ENCODE measurements around the gene BAIAP2.
A peak's percentile ranks its signal among the peaks of the same experiment; 100 is the strongest.

Gene BAIAP2, protein sequence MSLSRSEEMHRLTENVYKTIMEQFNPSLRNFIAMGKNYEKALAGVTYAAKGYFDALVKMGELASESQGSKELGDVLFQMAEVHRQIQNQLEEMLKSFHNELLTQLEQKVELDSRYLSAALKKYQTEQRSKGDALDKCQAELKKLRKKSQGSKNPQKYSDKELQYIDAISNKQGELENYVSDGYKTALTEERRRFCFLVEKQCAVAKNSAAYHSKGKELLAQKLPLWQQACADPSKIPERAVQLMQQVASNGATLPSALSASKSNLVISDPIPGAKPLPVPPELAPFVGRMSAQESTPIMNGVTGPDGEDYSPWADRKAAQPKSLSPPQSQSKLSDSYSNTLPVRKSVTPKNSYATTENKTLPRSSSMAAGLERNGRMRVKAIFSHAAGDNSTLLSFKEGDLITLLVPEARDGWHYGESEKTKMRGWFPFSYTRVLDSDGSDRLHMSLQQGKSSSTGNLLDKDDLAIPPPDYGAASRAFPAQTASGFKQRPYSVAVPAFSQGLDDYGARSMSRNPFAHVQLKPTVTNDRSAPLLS

DNA sequence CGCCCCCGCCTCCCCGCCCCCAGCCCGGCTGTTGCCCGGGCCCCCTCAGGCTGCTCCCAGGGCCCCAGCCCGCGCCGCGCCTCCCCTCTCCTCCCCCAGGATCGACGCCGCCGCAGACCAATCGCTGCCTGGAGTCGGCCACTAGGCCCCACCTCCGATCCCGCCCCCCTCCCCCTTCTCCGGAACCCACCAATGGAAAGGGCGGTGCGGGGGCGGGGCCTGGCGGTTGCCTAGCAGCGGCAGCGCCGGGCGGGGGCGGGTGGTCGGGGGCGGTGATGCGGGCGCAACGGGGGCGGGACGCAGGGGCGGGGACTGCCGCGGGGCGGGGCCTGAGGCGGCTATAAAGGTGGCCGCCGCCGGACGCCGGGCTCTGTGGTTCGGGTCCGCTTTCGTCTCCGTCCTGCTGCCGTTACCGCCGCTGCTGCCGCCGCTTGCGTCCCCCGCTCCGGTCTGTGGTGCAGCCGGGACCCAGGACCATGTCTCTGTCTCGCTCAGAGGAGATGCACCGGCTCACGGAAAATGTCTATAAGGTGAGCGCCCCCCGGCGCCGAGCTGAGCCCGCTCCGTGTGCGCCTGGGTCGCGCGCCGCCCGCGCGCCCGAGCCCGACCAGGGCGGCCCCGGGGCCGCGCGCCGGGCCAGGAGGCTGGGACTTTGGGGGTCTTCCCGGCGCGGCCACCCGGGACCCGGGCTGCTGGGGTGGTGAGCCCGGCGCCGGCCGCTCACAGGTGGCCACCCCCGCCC lies at the start of gene BAIAP2:
BAIAP2 (plus strand) TSS at position 373 of the 742 bp plus-strand sequence; CDS start at position 477, 104 bp downstream.
- peak; percentile 97 for DNase-seq (ENCODE audit: low read depth)

DNA sequence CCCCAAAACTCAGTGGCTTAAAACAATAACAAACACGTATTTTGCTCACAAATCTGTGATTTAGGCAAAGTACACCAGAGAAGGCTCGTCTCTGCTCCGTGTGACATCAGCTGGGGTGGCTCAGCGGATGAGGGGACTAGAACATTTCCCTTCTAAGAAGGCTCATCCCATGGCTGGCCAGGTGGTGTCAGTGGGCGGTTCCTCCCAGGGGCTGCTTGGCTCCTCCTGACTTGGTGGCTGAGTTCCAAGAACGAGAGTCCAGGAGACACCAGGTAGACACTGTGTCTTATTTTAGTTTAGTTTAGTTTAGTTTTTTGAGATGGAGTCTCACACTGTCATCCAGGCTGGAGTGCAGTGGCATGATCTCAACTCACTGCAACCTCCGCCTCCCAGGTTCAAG lies 48.9 kb upstream of the BAIAP2 start:
- DNase-seq (ENCODE audit: low read depth), result no peak

DNA sequence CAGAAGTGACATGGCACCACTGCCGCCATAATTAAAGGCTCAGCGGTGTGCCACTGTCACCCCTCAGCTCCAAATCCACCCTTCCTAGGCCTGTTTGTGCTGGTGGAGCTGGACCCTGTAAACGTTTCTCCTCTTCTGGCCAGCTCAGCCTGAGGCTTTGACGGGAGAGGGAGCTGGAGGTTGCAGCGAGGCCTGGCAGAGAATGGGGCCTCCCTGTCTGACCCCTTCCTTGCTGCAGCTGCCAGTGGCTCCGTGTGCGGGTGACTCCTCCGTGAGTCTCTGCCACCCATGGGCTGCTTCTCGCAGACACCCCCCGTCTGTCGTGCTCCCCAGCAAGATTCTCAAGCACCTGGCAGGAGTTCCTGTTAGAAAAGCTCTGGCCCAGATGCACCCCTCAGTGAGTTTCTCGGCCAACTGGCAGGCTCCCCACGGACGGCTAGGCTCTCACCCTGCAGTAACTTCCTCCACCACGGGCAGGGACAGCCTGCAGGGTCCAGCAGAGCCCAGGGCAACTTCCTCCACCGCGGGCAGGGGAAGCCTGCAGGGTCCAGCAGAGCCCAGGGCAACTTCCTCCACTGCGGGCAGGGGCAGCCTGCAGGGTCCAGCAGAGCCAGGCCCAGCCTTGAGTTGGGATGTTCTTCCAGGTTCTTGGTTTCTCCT lies 48.0 kb upstream of the BAIAP2 start:
- no peak for DNase-seq (ENCODE audit: low read depth)

DNA sequence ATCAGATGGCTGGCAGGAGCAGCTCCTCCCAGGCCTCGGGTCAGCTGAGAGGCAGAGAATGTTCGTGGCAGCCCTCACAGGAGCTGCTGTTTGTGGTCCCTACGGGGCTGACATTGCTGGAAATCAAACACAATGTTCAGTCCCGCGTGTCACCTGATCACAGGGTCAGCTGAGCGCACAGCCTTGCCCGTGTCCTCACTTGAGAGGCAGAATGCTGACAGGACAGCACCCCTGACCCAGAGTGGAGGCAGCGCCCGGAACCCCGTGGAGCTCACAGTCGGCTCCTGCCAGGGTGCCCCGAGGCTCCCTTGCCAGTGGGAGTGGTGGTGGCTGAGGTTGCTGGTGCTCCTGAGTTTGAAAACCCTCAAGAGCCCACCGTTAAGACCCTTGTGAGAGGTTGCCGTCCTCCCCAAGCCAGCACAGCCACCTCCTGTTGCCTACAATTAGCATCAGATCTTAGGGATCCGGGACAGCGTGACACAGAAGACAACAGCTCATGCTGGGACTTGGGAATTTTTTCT lies 47.0 kb upstream of the BAIAP2 start:
- DNase-seq (ENCODE audit: low read depth), result no peak

DNA sequence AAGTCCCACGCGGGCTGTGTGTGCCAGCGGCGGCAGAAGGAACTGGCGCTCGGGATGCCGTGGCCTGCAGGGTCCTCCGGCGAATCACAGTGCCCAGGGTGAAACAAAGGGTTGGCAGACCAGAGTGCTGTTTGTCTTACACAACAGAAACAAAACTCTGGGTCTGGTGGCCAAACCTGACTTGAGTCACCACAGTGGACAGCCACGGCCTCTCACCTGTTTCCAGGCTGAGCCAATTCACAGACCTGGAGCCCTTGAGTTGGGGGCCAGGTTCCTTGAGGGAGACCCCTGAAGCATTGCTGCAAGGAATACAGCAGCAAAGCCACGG lies 45.4 kb upstream of the BAIAP2 start:
- no peak for DNase-seq (ENCODE audit: low read depth)

DNA sequence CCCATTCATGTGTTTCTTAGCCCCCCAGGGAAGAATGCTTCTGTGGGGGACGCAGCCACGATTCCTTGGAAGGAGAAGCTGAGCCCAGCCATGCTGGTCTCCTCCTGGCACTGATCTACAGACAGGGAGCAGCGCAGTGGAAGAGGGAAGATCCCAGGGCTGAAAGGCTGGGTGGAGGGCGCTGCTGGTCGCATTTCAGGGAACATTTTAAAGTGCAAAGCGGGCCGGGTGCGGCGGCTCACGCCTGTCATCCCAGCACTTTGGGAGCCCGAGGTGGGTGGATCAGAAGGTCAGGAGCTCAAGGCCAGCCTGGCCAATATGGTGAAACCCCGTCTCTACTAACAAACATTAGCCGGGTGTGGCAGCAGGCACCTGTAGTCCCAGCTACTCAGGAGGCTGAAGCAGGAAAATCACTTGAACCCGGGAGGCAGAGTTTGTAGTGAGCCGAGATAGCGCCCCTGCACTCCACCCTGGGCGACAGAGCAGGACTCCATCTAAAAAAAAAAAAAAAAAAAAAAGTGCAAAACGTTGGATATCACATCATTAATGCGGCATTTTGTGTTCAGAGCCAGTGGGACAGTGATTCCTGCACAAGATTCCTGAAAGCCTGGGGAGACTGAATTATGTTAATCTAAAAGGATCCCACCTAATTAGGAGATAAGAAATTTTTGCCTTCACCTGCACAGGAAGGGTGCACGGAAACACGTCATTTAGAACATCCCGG lies 43.9 kb upstream of the BAIAP2 start:
- DNase-seq (ENCODE audit: low read depth), result no peak

DNA sequence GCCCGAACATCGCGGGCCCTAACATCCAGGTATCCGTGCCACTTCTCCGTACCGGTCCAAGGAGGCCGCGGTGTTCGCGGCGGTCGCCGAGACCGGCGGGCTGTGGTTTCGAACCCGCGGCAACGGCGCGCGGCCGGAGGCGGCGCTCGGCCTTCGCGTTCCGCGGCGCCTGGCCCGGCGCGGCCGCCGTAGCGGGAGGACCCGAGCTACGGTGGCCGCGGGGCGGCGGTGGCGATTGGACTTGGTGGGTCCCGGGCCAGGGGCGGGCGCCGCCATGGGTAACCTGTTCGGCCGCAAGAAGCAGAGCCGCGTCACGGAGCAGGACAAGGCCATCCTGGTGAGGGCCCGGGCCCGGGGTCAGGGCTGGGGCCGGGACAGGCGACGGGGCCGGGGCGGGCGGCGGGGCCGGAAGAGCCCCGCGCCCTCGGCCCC lies 43.3 kb upstream of the BAIAP2 start, which contains the start of gene CHMP6:
CHMP6 (plus strand) TSS at position 197 of the 432 bp plus-strand sequence; CDS start at position 275, 78 bp downstream.
- peak; percentile 40 for DNase-seq (ENCODE audit: low read depth)

DNA sequence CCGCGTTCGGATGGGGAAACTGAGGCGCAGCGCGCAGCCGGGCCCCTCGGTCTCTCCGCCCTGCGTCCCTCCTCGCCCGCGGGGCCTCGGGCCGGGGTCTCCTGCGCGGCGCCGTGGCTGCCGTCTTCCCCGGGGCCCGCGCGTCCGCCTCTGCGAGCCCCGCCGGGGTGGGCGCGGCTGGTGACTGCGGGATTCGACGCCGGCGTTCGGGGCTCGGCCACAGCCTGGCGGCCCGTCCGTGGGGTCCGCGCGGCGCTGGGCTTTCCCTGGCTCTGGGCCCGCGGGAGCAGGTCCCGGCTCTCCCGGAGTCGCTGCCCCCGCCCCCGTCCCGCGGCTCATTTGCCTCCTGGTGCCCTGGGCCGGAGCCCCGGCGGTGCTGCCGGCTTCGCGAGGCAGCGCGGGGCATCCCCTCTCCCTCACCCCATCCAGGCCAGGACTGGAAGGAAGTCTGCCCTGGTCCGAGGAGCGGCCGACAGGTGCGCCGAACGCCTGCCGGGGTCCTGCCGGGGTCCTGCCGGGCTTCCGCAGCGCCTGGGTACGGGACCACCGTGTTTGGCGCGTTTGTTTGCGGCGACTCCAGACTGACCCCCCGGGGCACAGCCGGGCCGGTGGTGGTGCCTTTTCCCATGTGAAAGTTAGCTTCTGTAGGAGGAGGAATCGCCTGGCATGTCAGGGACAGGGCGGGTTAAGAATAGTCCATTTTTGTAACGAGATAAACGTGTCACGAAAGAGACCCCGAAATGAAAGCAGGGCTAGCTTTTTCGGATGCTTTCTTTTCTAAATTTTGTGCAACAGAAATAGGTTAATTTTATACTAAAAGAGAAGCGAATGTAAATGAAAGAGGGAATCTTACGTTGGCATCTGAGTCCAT lies 42.6 kb upstream of the BAIAP2 start:
- no peak for DNase-seq (ENCODE audit: low read depth)

DNA sequence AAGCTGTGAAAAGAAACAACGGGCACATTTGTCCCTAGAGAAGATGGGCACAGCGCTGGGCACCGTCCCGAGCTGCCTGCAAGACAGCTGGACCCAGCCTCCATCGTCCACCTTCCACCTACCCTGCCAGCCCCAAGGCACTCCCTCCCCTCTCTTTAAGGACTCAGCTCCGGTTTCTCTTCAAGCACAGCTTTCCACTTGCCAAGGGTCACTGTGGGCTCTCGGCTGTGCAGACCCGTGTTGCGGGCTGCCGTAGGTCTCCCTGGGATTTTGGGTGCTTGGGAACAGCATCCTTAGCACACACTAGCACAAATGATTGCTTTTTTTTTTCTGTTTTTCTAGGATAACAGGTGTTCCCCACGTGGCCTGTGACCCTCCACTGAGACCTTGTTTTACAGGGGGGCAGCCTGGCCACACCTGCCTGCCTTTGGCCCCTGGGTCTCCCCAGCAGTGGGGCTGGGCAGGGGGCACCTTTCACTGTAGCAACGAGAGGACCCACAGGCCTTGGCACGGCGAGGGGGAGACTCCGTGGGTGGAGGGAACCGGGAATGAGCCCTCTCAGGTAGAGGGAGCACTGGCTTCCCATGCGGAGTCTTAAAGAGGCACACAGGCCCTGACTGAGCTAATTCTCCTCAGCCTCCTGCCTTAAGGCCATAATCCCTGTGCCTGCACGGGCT lies 41.9 kb upstream of the BAIAP2 start:
- no peak for DNase-seq (ENCODE audit: low read depth)

DNA sequence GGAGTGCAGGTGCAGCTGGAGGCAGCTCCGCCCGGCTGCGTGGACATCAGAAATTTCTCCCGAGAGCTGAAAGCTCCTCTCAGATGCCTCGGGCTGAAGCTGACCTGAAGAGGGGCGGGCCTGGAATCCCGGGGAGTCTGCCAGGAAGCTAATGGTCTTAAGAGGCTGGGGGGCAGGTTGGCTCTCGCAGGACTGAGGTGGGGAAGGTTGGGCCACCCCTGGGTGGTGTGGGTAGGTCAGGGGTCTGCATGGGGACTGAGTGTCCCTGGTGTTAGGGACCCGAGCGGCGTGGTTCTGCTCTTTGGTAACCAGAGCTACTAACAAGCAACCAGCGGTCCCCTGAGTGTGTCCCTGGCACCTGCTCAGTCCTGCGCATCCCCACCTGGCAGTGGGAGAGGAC lies 39.8 kb upstream of the BAIAP2 start:
- DNase-seq (ENCODE audit: low read depth), result no peak

DNA sequence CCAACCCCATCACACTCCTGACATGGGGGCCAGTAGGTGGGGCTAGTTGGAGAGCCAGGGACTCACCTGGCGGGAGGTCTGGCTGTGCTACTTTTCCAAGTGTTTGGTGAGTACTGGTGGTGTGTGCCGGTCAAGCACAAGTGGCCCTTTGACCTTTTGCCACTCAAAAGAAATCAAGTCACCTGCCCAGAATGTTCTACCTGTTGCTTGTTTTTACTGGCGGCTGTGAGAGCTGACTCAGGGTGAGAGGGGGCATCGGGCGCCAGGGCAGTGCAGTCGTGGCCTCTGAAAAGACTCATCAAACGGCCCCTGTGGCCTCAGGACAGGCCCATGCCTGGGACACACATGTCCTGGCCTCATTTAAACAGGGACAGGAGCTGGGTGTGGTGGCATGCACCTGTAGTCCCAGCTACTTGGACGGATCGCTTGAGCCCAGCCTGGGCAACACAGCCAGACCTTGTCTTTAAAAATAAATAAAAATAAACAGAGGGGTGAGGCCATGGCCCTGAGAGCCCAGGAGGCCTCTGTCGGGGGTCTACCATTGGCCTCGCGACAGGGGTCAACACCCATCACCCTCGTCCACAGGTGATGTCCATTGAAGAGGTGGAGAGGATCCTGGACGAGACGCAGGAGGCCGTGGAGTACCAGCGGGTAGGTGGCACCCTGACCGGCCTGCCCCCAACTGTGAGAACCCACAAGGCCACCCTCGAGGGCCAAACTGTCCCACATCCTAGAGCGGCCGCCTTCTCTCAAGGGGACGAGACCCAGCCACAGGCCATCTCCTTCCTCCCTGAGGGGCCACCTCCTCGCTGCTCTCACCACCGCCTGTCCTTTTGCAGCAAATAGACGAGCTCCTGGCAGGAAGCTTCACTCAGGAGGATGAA lies 38.3 kb upstream of the BAIAP2 start:
- no peak for DNase-seq (ENCODE audit: low read depth)

DNA sequence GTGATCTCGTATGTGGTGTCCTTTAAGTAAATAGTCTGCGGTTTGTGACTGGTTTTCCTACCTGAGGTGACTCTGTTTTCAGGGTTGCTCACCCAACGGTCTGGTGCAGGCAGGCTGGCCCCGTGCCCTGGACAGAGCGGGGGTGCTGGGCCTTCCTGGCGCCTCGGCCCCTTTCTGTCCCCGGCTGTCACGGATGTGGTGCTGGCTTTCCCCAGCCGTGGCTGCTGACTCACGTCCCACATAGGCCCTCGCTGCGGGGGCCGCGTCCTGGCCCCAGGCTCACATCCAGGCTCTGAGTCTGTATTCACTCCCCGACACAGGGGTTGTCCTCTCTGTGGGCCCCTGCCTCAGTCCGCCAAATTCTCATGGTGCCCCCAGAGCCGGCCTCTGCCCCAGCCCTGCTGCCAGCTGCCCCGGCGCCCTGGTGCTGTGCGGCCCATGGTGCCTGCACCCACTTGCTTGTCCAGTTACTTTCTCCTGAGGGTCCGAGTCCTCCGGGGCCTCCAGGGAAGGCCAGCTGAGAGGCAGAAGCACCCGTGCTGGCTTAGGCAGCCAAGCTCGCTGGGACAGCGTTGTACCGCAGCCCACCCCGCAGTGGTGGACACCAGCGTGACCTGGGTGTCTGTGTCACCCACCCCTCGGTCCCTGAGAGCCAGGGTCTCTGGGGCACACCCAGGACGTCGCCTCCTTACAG lies 37.4 kb upstream of the BAIAP2 start:
- DNase-seq (ENCODE audit: low read depth), result no peak

DNA sequence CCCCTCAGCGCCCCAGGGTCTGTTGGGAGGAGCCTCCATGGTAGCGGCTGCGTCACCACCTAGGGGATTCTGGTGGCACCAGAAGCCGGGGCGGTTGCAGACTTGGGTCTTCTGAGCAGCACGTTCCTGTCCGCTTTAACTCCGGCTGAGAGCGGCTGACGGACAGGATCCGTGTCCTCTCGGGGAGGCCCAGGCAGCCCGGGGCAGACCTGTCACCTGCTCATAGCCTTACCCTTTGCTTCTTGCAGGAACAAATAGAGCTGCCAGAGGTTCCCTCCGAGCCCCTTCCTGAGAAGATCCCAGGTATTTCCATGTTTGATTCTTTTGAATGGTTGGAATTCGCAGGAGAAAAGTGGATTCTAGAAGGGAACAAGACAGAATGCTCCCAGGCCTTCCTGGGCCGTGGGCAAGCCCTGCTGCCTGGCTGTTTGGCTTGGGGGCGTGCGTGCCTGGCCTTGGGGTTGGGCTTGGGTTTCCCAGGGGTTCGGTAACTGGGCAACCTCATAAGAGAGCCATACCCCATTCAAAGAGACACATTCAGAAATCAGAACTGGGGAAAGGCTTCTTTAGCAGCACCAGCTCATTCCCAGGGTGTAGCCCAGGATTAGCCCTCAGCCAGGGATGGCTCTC lies 36.7 kb upstream of the BAIAP2 start:
- no peak for DNase-seq (ENCODE audit: low read depth)

DNA sequence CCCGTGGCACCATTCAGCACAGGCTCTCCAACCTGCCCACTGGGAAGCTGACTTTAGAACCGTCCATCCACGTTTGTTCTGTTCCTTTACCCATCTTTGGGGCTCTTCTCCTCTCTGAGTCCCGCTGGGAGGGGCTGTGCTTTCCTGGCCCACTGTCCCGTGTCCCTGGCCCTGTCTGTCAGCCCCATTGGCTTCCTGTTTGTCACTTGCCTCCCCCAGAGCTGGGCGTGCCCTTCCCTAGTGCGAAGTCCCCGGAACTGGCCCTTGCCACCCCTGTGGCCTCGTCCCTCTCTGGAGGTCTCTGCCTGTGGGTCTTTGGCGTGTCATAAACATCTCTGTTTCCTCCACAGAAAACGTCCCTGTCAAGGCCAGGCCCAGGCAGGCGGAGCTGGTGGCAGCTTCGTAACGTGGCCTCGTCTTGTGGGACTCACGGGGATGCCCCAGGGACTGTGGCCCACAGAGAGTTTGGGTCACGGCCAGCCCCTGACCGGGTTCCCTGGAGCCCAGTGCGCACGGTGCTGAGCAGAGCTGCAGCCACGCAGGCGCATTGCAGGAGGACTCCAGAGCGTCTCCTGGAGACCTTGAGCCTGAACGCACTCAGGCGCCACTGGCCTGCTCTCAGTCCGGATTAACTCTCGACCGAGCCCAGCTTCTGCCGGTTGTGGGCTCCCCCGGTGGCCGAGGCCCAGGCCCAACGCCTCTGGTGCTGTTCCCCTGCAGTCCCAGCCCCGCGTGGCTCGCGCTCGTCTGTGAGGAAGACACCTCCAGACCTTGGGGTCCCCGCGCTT lies 36.0 kb upstream of the BAIAP2 start:
- DNase-seq (ENCODE audit: low read depth), result no peak

DNA sequence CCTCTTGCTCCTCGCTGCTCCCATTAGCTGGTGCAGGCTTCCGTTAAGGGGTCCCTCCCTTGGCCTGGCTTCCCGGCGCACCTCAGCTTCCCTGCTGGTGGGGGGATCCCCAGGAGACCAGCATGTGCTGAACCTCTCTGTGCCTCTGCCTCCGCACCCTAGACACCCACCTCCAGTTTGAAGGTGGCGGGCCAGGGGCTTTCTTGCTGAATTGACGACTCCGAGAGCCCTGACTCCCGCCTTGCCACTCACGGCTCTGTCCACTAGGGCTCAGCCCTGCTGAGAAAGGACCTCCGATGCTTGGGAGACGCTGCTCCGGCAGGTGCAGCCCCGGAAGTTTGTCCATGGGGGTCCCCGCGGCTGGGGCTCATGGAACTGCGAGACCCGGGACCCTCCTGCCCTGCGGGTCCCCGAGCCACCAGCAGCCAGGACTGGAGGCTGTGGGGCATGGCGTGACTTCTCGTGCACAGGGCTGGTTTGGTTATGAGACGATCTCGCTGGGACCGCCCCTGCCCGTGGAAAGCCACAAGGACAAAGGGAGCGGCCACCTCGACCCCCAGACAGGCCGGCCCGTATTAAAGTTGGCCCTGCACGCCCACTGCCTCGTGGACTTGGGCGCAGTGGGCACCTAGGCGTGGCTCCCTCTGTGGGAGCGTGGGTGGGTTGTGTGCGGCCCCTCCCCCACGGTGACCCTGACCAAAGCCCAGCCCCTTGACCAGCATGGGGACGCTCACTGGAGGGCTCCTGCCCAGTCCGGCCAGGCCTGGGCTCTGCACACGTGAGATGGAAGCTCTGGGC lies 35.2 kb upstream of the BAIAP2 start:
- DNase-seq (ENCODE audit: low read depth), result no peak

DNA sequence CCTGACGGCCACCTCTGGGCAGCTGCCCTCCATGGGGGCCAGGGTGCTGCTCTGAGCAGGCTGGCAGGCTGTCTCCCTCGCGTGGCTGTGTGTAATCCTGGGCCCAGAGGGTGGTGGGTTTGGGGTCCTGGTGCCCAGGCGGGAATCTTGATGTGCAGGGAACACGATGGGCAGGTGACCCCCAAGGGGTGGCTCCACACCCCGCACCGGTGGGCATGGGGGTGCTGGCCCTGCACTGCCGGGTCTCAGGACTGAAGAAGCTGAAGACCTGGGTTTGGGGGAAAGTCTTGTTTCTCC lies 34.7 kb upstream of the BAIAP2 start:
- DNase-seq (ENCODE audit: low read depth), result no peak

All from activated gamma-delta T cell treated with anti-CD3 and anti-CD28 coated beads, Interleukin-2, amount 50 U/mL, for 16 hours (primary cell).